Measurements from ENCODE around the gene NMNAT3.

Gene NMNAT3

DNA sequence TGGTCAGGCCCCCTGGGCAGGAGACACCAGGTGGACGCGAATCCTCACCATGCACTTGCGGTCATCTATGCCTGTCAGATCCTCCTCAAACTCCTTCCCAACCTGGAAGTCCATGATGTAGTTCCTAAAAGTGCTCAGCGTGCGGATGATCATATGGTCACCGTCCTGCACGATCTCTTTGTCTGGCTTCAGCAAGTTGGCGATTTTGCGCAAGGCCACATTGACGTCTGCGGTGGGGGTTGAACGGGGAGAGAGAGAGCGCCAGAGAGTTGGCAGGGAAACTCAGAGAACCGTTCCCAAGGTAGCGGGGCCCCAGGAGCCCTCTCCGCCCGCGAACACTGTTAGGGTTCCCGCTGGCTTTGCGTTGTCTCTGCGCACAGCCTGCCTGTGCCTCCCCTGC lies 139.0 kb downstream of the NMNAT3 start:
- H3K4me3 ChIP-seq (ENCODE audit: low read depth in 1 of 2, low read length in 2 of 2): peak overlapping the region; percentile 52 to 60
- no peaks in the 10 kb centered on the region for H3K36me3 ChIP-seq (ENCODE audit: insufficient read depth, low read length)
- peaks cover 17% of the 10 kb centered on the region for H3K4me1 ChIP-seq (ENCODE audit: insufficient read depth, low read length)
- peaks cover 0 to 6% of the 10 kb centered on the region in 2 donors for H3K27me3 ChIP-seq (ENCODE audit: control insufficient read depth in 1 of 2, insufficient read depth in 2 of 2, low read length in 2 of 2)
- H3K9me3 ChIP-seq (ENCODE audit: low read length): no peaks in the 10 kb centered on the region
- no peak overlapping the region for H3K27ac ChIP-seq (ENCODE audit: low read depth, low read length)
- H3K9ac ChIP-seq (ENCODE audit: low read length): no peak overlapping the region

DNA sequence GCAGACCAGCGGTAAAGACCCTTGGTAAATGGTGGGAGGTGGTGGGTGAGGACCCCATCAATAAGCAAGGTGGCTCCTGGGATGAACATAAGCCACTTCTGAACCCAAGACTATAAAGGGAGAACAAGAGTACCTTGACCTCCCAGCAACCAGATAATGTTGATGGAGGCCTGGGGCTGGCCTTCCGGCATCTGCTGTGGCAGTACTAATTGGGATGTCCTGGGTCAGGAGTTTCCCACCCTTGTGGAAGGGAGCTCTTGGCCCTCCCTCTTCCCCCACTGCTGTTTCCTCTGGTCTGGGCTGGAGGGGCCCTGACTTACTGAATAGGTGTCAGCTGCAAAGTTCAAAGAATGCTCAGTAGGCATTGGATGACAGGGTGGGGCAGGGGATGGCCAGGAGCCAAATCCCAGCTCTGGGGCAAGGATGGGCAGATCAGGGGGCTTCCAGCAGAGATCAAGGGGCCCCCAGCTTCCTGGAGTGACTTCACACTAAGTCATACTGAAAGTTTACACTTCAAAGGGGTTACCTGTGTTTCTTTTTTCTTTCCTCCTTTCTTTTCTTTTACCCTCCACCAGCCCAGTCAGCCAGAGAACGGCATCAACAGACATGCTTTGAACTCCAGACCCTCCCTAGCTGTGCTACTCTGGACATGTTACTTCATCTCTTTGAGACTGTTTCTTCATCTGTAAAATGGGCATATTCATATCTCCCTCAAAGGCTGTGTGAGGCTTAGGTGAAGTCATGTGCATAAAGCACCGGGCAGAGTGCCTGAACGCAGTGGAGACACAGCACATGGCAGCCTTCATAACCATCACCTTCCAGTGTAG lies 139.8 kb downstream of the NMNAT3 start:
- H3K36me3 ChIP-seq (ENCODE audit: insufficient read depth, low read length): no peaks in the 10 kb centered on the region
- H3K4me3 ChIP-seq (ENCODE audit: low read depth in 1 of 2, low read length in 2 of 2): no peak overlapping the region
- H3K9ac ChIP-seq (ENCODE audit: low read length): no peak overlapping the region
- H3K9me3 ChIP-seq (ENCODE audit: low read length): no peaks in the 10 kb centered on the region
- no peak overlapping the region for H3K27ac ChIP-seq (ENCODE audit: low read depth, low read length)
- H3K27me3 ChIP-seq (ENCODE audit: control insufficient read depth in 1 of 2, insufficient read depth in 2 of 2, low read length in 2 of 2): peaks cover 0 to 6% of the 10 kb centered on the region in 2 donors
- H3K4me1 ChIP-seq (ENCODE audit: insufficient read depth, low read length): peaks cover 17% of the 10 kb centered on the region

DNA sequence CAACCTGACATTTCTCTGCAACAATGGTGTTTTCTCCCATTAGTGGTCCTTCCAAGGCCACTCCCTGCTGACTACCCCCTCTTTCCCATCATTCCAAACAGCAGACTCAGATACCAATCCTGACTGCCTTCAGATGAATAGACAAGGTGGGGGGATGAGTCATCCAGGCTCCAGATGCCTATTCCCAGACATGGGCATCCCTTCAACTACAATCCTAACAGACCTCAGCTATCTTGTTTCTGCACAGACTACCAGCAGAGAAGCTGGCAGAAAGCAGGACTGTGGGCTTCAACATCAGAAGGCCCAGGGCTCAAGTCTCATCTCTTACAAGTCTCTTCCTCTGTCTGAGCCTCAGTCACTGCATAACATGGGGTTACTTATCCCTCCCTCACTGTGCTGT lies 140.4 kb downstream of the NMNAT3 start:
- Histone ChIP-seq H3K4me1 (ENCODE audit: insufficient read depth, low read length) (peaks cover 17% of the 10 kb centered on the region), H3K4me3 (ENCODE audit: low read depth in 1 of 2, low read length in 2 of 2) (no peak overlapping the region), H3K36me3 (ENCODE audit: insufficient read depth, low read length) (no peaks in the 10 kb centered on the region), H3K27me3 (ENCODE audit: control insufficient read depth in 1 of 2, insufficient read depth in 2 of 2, low read length in 2 of 2) (peaks cover 0 to 6% of the 10 kb centered on the region in 2 donors), H3K27ac (ENCODE audit: low read depth, low read length) (no peak overlapping the region), H3K9me3 (ENCODE audit: low read length) (no peaks in the 10 kb centered on the region), H3K9ac (ENCODE audit: low read length) (no peak overlapping the region)

DNA sequence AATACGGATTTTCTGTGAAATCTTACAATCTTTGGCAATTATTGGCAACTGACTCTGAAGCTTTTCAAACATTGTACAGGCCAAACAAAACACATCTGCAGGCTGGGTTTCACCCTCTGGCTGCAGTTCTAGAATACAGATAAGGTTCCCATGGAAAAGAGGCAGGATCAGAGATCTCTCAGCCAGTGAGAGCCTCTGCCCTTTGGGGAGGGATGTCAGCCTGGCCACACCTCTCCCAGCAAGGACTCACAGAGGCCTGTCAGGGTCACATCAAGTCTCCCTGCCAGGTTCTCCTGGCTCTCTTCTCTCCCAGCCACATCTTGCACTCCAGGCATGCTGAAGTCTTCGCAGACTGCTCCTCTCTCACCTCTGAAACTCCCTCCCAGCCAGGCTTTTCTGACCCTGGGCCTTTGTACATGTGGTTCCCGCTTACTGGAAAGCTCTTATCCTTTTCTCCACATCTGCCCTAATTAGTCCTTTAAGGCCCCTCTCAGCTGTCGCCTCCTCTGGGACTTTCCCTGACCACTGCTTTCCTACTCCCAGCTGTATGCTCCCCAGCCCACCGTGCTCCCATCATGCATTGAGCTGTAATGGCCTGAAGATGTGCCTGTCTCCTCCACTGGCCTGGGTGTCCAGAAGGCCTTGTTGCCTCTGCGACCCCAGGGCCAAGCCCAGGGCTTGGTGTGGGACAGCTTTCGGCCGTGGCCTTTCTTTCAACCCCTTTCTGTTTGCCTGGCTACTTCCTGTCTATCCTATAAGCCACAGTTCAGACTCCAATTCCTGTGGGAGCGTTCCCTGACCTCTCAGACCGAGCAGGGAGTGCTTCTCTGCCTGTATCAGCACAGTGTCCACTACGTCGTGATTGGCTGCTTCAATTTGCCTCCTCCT lies 142.5 kb downstream of the NMNAT3 start:
- no peak overlapping the region for H3K9ac ChIP-seq (ENCODE audit: low read length)
- peak overlapping the region; percentile 12 for H3K27ac ChIP-seq (ENCODE audit: low read depth, low read length)
- H3K4me3 ChIP-seq (ENCODE audit: low read depth in 1 of 2, low read length in 2 of 2): no peak overlapping the region
- peaks cover 0 to 6% of the 10 kb centered on the region in 2 donors for H3K27me3 ChIP-seq (ENCODE audit: control insufficient read depth in 1 of 2, insufficient read depth in 2 of 2, low read length in 2 of 2)
- H3K9me3 ChIP-seq (ENCODE audit: low read length): no peaks in the 10 kb centered on the region
- H3K4me1 ChIP-seq (ENCODE audit: insufficient read depth, low read length): peaks cover 17% of the 10 kb centered on the region
- no peaks in the 10 kb centered on the region for H3K36me3 ChIP-seq (ENCODE audit: insufficient read depth, low read length)

DNA sequence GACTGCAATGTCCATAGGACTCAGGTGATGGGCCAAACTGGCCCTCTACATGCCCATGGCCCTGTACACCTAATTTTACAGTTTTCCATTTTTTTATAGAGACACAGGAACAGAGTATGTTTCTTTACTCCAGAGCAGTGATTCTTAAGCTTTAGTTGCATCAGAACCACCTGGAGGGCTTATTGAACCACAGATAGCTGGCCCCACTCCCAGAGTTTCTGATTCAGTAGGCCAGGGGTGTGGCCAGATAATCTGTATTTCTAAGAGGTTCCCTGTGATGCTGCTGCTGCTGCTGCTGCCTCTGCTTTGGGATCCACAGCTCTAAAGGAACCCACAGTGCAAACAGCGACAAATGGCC lies 143.3 kb downstream of the NMNAT3 start:
- H3K4me1 ChIP-seq (ENCODE audit: insufficient read depth, low read length): peaks cover 17% of the 10 kb centered on the region
- no peaks in the 10 kb centered on the region for H3K36me3 ChIP-seq (ENCODE audit: insufficient read depth, low read length)
- no peak overlapping the region for H3K27ac ChIP-seq (ENCODE audit: low read depth, low read length)
- H3K27me3 ChIP-seq (ENCODE audit: control insufficient read depth in 1 of 2, insufficient read depth in 2 of 2, low read length in 2 of 2): peaks cover 0 to 5% of the 10 kb centered on the region in 2 donors
- no peak overlapping the region for H3K4me3 ChIP-seq (ENCODE audit: low read depth in 1 of 2, low read length in 2 of 2)
- no peaks in the 10 kb centered on the region for H3K9me3 ChIP-seq (ENCODE audit: low read length)
- no peak overlapping the region for H3K9ac ChIP-seq (ENCODE audit: low read length)

DNA sequence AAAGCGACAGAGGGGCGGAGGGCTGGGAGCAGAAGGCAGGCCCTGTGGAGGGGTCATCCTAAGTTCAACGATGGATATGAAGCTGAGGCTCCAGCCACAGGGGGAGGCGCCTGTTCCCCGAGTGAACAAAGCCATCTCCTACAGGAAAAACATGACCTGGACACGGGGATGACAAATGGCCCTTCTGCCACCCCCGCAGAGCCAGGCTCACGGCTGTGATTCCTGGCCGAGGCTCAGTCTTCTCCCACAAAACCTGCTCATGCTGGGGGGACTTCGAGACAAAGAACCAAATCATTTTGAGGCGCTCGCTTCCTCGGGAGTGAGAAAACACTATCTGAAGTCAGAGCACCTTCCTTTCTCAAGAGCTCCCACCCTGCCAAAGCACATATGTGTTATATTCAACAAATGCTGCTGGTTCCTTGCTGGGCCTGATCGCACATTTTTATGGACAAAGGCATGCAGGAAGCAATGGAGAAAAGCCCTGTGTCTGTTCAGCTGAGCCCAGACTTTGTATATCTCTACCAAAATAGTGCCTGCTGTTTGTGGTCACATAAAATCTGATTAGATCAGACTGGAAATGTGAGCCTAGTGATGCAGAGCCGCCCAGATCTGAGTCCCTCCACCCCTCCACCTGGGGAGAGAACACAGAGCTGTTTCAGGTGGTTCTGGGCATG lies 143.9 kb downstream of the NMNAT3 start:
- H3K4me3 ChIP-seq (ENCODE audit: low read depth in 1 of 2, low read length in 2 of 2): no peak overlapping the region
- no peak overlapping the region for H3K9ac ChIP-seq (ENCODE audit: low read length)
- H3K4me1 ChIP-seq (ENCODE audit: insufficient read depth, low read length): peaks cover 17% of the 10 kb centered on the region
- H3K36me3 ChIP-seq (ENCODE audit: insufficient read depth, low read length): no peaks in the 10 kb centered on the region
- H3K27ac ChIP-seq (ENCODE audit: low read depth, low read length): no peak overlapping the region
- no peaks in the 10 kb centered on the region for H3K9me3 ChIP-seq (ENCODE audit: low read length)
- peaks cover 0 to under 1% of the 10 kb centered on the region in 2 donors for H3K27me3 ChIP-seq (ENCODE audit: control insufficient read depth in 1 of 2, insufficient read depth in 2 of 2, low read length in 2 of 2)

DNA sequence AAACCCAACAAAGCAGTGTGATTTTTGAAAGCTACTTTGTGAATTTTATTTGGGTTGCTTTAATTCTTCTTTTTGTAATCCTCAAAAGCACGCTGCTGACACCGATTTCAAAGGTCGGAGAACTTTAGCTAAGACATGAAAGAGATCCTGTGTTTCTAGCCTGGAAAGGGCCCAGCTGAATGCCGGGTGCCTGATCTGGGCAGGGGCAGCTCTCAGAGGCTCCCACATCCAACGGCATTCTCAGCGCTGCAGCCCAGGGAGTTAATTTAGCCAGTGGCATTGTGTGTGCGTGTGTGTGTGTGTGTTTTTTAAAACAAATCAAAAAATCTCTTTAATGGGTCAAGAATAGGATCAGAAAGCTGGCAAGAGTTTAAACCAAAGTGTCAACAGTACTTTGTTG lies 144.8 kb downstream of the NMNAT3 start:
- Histone ChIP-seq H3K36me3 (ENCODE audit: insufficient read depth, low read length) (no peaks in the 10 kb centered on the region), H3K27ac (ENCODE audit: low read depth, low read length) (no peak overlapping the region), H3K9ac (ENCODE audit: low read length) (no peak overlapping the region), H3K9me3 (ENCODE audit: low read length) (no peaks in the 10 kb centered on the region), H3K4me1 (ENCODE audit: insufficient read depth, low read length) (peaks cover 17% of the 10 kb centered on the region), H3K27me3 (ENCODE audit: control insufficient read depth in 1 of 2, insufficient read depth in 2 of 2, low read length in 2 of 2) (no peaks in the 10 kb centered on the region), H3K4me3 (ENCODE audit: low read depth in 1 of 2, low read length in 2 of 2) (no peak overlapping the region)

DNA sequence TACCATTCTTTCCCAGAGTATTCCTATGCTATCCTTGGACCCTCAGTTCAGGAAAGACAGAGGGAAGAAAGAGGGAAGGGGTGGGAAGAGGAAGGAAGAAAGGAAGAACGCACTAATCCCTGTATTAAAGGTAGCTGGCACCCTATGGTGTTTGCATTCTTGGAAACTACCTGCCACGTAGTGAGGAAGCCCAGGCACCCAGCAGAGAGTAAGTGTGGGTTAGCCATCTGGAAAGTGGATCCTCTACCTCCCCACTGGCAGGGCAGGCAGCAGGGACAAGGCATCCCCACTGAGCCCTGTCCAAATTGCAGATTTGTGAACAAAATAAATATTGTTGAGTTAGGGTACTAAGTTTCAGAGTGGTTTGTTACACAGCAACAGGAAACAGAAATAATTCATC lies 147.1 kb downstream of the NMNAT3 start:
- no peaks in the 10 kb centered on the region for H3K9me3 ChIP-seq (ENCODE audit: low read length)
- no peak overlapping the region for H3K27ac ChIP-seq (ENCODE audit: low read depth, low read length)
- no peaks in the 10 kb centered on the region for H3K27me3 ChIP-seq (ENCODE audit: control insufficient read depth in 1 of 2, insufficient read depth in 2 of 2, low read length in 2 of 2)
- no peaks in the 10 kb centered on the region for H3K36me3 ChIP-seq (ENCODE audit: insufficient read depth, low read length)
- H3K4me1 ChIP-seq (ENCODE audit: insufficient read depth, low read length): peaks cover 15% of the 10 kb centered on the region
- no peak overlapping the region for H3K9ac ChIP-seq (ENCODE audit: low read length)
- H3K4me3 ChIP-seq (ENCODE audit: low read depth in 1 of 2, low read length in 2 of 2): no peak overlapping the region

DNA sequence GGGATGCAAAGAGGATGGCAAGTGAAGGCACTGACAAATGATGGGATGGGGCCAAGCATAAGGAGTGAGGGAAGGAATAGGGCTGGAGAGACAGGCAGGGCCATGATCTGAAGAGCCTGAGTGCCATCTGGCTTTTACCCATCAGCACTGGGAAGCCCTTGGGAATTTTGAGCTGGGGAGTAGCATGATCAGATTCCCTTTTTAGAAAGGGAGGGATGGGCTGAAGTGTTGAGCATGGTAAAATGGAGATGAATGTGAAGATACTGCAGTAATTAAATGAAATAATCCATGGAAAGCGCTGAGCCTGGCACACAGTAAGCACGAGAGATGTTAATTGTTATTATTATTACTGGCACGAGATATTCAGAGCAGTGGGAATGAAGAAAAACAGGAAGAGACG lies 148.1 kb downstream of the NMNAT3 start:
- peaks cover 7% of the 10 kb centered on the region for H3K4me1 ChIP-seq (ENCODE audit: insufficient read depth, low read length)
- no peak overlapping the region for H3K9ac ChIP-seq (ENCODE audit: low read length)
- no peaks in the 10 kb centered on the region for H3K36me3 ChIP-seq (ENCODE audit: insufficient read depth, low read length)
- no peaks in the 10 kb centered on the region for H3K27me3 ChIP-seq (ENCODE audit: control insufficient read depth in 1 of 2, insufficient read depth in 2 of 2, low read length in 2 of 2)
- no peak overlapping the region for H3K27ac ChIP-seq (ENCODE audit: low read depth, low read length)
- no peaks in the 10 kb centered on the region for H3K9me3 ChIP-seq (ENCODE audit: low read length)
- no peak overlapping the region for H3K4me3 ChIP-seq (ENCODE audit: low read depth in 1 of 2, low read length in 2 of 2)

DNA sequence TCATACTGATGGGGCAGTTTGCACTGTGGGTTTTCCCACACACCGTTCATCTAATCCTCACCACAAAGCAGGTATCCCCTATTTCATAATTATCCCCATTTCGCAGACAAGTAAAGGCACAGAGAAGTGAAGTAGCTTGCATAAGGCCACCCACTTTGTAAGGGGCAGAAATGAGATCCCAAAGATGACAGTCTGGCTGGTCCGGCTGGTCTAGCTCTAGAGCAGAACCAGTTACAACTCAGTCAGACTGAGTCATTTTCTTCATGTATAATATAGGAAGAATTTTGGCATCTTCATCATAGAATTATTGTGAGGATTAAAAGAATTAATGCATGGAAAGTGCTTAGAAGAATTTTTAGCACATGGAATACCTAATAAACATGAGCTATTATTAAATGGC lies 148.8 kb downstream of the NMNAT3 start:
- Histone ChIP-seq H3K27ac (ENCODE audit: low read depth, low read length) (no peak overlapping the region), H3K4me1 (ENCODE audit: insufficient read depth, low read length) (peaks cover under 1% of the 10 kb centered on the region)

DNA sequence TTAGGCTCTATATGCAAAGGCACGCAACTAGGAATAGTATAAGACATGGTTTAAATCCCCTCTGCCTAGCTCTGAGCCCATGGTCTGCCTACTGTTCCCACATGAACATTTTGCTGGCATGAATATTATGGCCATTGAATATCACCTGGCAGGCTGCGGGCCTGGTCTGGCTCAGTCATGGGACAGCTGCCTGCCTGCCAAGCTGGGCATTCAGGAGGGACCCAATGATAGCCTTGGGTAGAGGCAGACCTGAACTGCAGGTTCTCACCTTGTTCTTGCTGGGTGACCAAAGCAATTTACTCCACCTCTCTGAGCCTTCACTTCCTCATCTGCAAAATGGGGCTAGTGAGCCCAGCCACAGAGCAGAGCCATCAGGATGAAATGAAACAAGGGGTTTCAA lies 149.5 kb downstream of the NMNAT3 start:
- H3K9ac ChIP-seq (ENCODE audit: low read length): no peak overlapping the region
- H3K4me1 ChIP-seq (ENCODE audit: insufficient read depth, low read length): no peaks in the 10 kb centered on the region
- no peak overlapping the region for H3K27ac ChIP-seq (ENCODE audit: low read depth, low read length)
- no peaks in the 10 kb centered on the region for H3K36me3 ChIP-seq (ENCODE audit: insufficient read depth, low read length)
- H3K4me3 ChIP-seq (ENCODE audit: low read depth in 1 of 2, low read length in 2 of 2): no peak overlapping the region
- H3K9me3 ChIP-seq (ENCODE audit: low read length): no peaks in the 10 kb centered on the region
- no peaks in the 10 kb centered on the region for H3K27me3 ChIP-seq (ENCODE audit: control insufficient read depth in 1 of 2, insufficient read depth in 2 of 2, low read length in 2 of 2)

More for the DNA sequence above, 148.8 kb downstream of the NMNAT3 start:
- no peaks in the 10 kb centered on the region for H3K27me3 ChIP-seq (ENCODE audit: control insufficient read depth in 1 of 2, insufficient read depth in 2 of 2, low read length in 2 of 2)
- no peak overlapping the region for H3K9ac ChIP-seq (ENCODE audit: low read length)
- H3K4me3 ChIP-seq (ENCODE audit: low read depth in 1 of 2, low read length in 2 of 2): no peak overlapping the region
- H3K36me3 ChIP-seq (ENCODE audit: insufficient read depth, low read length): no peaks in the 10 kb centered on the region
- H3K9me3 ChIP-seq (ENCODE audit: low read length): no peaks in the 10 kb centered on the region

All from muscle layer of colon (tissue), 2 donors.